ENCODE measurements around the gene SLC29A3.

SLC29A3 gene

DNA sequence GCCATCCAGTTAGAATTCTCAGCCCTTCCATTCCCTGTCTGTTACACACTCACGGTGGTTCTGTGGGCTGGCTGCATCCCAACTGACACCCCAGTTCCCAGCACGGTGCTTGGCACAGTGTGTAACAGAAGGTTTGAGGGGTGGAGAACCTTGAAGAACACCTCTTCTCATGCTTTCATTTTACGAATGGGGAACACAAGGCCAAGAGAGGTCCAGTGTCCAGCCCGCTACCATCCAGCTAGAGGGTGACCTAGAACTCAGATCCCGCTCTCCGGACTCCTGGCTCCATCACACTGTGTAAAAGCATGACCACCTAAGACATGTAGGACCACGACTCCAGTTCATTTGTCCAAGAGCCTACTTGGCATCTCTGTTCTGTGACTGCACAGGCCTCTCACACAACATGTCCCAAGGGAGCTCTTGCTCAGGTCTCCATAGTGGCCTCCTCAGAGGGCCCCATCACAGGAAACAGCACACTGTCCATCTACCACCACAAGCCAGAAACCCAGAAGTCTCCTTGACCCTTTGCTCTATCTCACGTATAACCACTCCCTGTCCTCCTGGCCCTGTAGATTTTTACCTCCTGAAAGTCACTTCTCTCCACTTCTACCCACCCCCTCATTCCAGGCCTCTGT is 74.9 kb downstream of the SLC29A3 start:
- no peaks in the 10 kb centered on the region for H3K36me3 ChIP-seq (ENCODE audit: insufficient read depth, low read length)
- H3K27ac ChIP-seq (ENCODE audit: low read depth, low read length) = no peak overlapping the region
- peaks cover 14% of the 10 kb centered on the region; the same call in 1 of the 2 replicates for H3K4me1 ChIP-seq (ENCODE audit: insufficient read depth, low read length)
- H3K27me3 ChIP-seq (ENCODE audit: insufficient read depth, low read length) = peaks cover 55% of the 10 kb centered on the region
- H3K9ac ChIP-seq (ENCODE audit: low read depth, low read length) = no peak overlapping the region
- no peaks in the 10 kb centered on the region for H3K9me3 ChIP-seq (ENCODE audit: insufficient read depth, low read depth, low read length)
- H3K4me3 ChIP-seq (ENCODE audit: low read length) = no peak overlapping the region
- 91% methylated on average over 8 of the region's 8 CpGs for WGBS

DNA sequence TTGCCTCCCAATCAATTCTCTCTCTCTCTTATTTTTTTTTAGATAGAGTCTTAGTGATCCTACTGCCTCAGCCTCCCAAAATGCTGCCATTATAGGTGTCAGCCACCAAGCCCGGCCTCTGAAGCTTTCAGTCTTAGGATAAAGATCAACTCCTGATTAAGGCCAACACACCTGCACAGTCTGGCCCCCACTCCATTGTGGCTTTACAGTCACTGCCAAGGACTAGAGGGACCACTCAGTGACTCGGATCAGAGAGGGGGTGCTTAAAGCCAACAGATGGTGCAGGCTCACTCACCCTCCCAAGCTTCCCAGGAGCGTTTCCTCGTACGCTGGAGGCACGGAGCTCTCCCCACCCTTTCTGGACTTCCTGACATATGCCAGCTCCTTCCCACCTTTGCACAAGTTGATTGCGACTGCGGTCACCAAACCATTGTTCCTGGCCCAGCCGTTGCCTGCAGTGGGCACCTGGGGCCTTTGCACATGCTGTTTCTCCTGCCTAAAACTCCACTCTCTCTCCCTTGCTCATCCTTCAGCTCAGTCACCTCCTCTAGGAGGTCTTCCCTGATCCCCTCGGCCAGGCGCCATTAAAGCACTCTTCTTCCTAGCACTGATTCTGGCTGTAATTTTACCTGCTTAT is 76.0 kb downstream of the SLC29A3 start:
- H3K9me3 ChIP-seq (ENCODE audit: insufficient read depth, low read depth, low read length) = no peaks in the 10 kb centered on the region
- no peak overlapping the region for H3K27ac ChIP-seq (ENCODE audit: low read depth, low read length)
- no peaks in the 10 kb centered on the region for H3K36me3 ChIP-seq (ENCODE audit: insufficient read depth, low read length)
- peaks cover 66% of the 10 kb centered on the region for H3K27me3 ChIP-seq (ENCODE audit: insufficient read depth, low read length)
- 90% methylated on average over 11 of the region's 11 CpGs for WGBS
- no peak overlapping the region for H3K9ac ChIP-seq (ENCODE audit: low read depth, low read length)
- H3K4me3 ChIP-seq (ENCODE audit: low read length) = no peak overlapping the region
- H3K4me1 ChIP-seq (ENCODE audit: insufficient read depth, low read length) = peaks cover 14% of the 10 kb centered on the region; the same call in 1 of the 2 replicates

- no peaks in the 10 kb centered on the region for H3K36me3 ChIP-seq (ENCODE audit: insufficient read depth, low read length)
- WGBS = 87% methylated on average over 4 of the region's 4 CpGs
- peaks cover 70% of the 10 kb centered on the region for H3K27me3 ChIP-seq (ENCODE audit: insufficient read depth, low read length)
- H3K4me1 ChIP-seq (ENCODE audit: insufficient read depth, low read length) = peaks cover 11% of the 10 kb centered on the region; the same call in 1 of the 2 replicates
- H3K9me3 ChIP-seq (ENCODE audit: insufficient read depth, low read depth, low read length) = no peaks in the 10 kb centered on the region
- no peak overlapping the region for H3K4me3 ChIP-seq (ENCODE audit: low read length)
- H3K9ac ChIP-seq (ENCODE audit: low read depth, low read length) = no peak overlapping the region
- no peak overlapping the region for H3K27ac ChIP-seq (ENCODE audit: low read depth, low read length)
Measured at GRCh38 chr10:71395621-71396020, 76.6 kb downstream of the SLC29A3 start.

GRCh38 chr10:71396084-71396710 is 77.1 kb downstream of the SLC29A3 start:
- H3K9me3 ChIP-seq (ENCODE audit: insufficient read depth, low read depth, low read length) = no peaks in the 10 kb centered on the region
- no peak overlapping the region for H3K27ac ChIP-seq (ENCODE audit: low read depth, low read length)
- peaks cover 8% of the 10 kb centered on the region; the same call in 1 of the 2 replicates for H3K4me1 ChIP-seq (ENCODE audit: insufficient read depth, low read length)
- no peaks in the 10 kb centered on the region for H3K36me3 ChIP-seq (ENCODE audit: insufficient read depth, low read length)
- H3K4me3 ChIP-seq (ENCODE audit: low read length) = peak overlapping the region; percentile 70
- 7% methylated on average over 46 of the region's 46 CpGs for WGBS
- peak overlapping the region; percentile 54; the same call in 1 of the 2 replicates for H3K9ac ChIP-seq (ENCODE audit: low read depth, low read length)
- peaks cover 76% of the 10 kb centered on the region for H3K27me3 ChIP-seq (ENCODE audit: insufficient read depth, low read length)

- no peaks in the 10 kb centered on the region for H3K9me3 ChIP-seq (ENCODE audit: insufficient read depth, low read depth, low read length)
- peaks cover 80% of the 10 kb centered on the region for H3K27me3 ChIP-seq (ENCODE audit: insufficient read depth, low read length)
- H3K4me3 ChIP-seq (ENCODE audit: low read length) = peak within 1 kb of the TSS; percentile 70
- H3K27ac ChIP-seq (ENCODE audit: low read depth, low read length) = no peak within 1 kb of the TSS
- peaks cover 8% of the 10 kb centered on the region; the same call in 1 of the 2 replicates for H3K4me1 ChIP-seq (ENCODE audit: insufficient read depth, low read length)
- H3K9ac ChIP-seq (ENCODE audit: low read depth, low read length) = peak within 1 kb of the TSS; percentile 54
- WGBS = 1% methylated on average over 75 of the region's 91 CpGs
- H3K36me3 ChIP-seq (ENCODE audit: insufficient read depth, low read length) = no peaks in the 10 kb centered on the region
Measured at GRCh38 chr10:71396711-71397295, 77.7 kb downstream of the SLC29A3 start, which contains the start of gene CDH23. Gene CDH23 (plus strand): TSS chr10:71396920. CDS start chr10:71439832, 42,912 bp downstream.

DNA sequence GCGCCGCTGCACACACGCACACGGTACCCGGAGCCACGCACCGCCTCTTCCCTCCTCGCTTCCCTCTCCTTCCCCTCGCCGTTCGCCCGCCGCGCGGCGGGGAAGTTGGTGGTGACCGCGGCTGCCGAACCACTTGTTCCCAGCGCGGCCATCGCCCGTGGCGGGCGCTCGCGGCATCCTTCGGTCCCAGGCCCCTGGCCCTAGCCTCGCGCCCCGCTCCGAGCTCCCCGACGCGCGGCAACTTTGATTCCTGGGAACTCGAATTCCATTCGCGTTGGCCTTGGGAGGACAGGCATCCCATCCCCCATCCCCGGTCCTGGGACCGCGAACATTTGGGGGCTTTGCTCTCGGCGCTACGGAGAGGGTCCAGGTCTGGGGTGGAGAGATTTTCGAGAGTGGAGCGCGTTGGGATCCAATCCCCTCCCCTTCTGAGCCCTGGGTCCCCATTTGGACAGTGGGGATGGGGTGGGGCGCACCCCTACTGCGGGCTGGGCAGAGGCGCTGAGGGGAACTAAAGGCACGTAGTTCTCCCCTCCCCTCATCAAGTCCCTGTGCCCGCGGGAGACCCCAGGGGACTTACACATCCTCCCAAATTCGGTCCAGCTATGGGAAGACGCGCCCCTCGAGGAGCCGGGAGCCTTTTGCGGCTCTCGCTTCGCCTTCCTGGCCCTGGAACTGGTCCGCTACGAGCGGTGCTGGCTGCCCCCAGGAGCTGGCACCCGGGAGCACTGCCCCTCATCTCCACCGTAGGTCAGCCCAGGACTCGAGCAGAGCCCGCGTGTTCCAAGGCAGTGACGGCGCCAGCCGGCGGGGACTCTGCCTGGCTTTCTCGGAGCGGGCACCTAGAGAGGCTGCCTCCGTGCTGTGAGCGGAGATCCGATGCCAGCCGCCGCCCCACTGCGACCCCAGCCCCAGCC is 78.5 kb downstream of the SLC29A3 start:
- Histone ChIP-seq H3K27ac (ENCODE audit: low read depth, low read length) (no peak overlapping the region), H3K27me3 (ENCODE audit: insufficient read depth, low read length) (peaks cover 76% of the 10 kb centered on the region), H3K4me1 (ENCODE audit: insufficient read depth, low read length) (peaks cover 8% of the 10 kb centered on the region; the same call in 1 of the 2 replicates), H3K9me3 (ENCODE audit: insufficient read depth, low read depth, low read length) (no peaks in the 10 kb centered on the region), H3K36me3 (ENCODE audit: insufficient read depth, low read length) (no peaks in the 10 kb centered on the region), H3K9ac (ENCODE audit: low read depth, low read length) (peak overlapping the region; percentile 7; the same call in 1 of the 2 replicates), H3K4me3 (ENCODE audit: low read length) (peak overlapping the region; percentile 54)
- WGBS = 2% methylated on average over 82 of the region's 82 CpGs

DNA sequence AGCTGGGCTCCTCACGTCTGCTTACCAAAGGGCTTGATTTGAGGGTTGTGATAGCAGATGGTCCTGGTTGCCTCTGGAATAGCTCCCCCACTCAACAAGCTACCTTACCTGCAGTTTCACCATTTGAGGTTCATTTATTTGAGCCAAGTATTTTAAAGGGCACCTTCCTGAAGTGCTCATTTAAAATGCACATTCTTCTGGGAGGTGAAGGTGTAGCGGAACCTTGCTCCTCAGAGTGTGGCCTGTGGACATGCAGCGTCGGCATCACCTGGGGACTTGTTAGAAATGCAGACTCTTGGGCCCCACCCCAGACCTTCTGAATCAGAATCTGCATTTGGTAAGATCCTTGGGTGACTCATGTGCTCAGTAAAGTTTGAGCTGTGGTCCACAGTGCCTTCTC is 79.9 kb downstream of the SLC29A3 start:
- Histone ChIP-seq H3K27me3 (ENCODE audit: insufficient read depth, low read length) (peaks cover 67% of the 10 kb centered on the region), H3K4me1 (ENCODE audit: insufficient read depth, low read length) (peaks cover 8% of the 10 kb centered on the region; the same call in 1 of the 2 replicates), H3K4me3 (ENCODE audit: low read length) (no peak overlapping the region), H3K36me3 (ENCODE audit: insufficient read depth, low read length) (no peaks in the 10 kb centered on the region), H3K27ac (ENCODE audit: low read depth, low read length) (no peak overlapping the region), H3K9ac (ENCODE audit: low read depth, low read length) (no peak overlapping the region), H3K9me3 (ENCODE audit: insufficient read depth, low read depth, low read length) (no peaks in the 10 kb centered on the region)
- WGBS = 51% methylated on average over 3 of the region's 4 CpGs

DNA sequence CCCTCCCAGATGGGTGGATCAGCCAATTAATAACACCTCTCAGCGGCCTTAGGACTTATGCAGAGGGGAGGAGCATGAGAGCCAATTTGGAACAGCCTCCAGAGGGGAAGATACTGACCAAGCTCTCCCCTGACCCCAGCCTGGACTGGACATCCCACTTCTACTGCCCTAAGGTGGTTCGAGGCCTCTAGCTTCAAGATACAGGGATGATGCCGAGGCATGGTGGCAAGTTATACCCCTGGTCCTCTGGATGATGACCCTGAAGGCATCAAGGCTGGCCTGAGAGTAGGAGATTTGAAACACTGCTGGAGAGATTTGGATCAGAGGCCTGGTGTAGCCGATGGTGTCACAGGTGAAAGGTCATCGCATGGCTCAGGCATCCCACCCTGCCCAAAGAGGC is 80.9 kb downstream of the SLC29A3 start:
- no peaks in the 10 kb centered on the region for H3K36me3 ChIP-seq (ENCODE audit: insufficient read depth, low read length)
- no peaks in the 10 kb centered on the region for H3K9me3 ChIP-seq (ENCODE audit: insufficient read depth, low read depth, low read length)
- peaks cover 8% of the 10 kb centered on the region; the same call in 1 of the 2 replicates for H3K4me1 ChIP-seq (ENCODE audit: insufficient read depth, low read length)
- H3K4me3 ChIP-seq (ENCODE audit: low read length) = no peak overlapping the region
- H3K27ac ChIP-seq (ENCODE audit: low read depth, low read length) = no peak overlapping the region
- 88% methylated on average over 5 of the region's 5 CpGs for WGBS
- no peak overlapping the region for H3K9ac ChIP-seq (ENCODE audit: low read depth, low read length)
- H3K27me3 ChIP-seq (ENCODE audit: insufficient read depth, low read length) = peaks cover 64% of the 10 kb centered on the region

DNA sequence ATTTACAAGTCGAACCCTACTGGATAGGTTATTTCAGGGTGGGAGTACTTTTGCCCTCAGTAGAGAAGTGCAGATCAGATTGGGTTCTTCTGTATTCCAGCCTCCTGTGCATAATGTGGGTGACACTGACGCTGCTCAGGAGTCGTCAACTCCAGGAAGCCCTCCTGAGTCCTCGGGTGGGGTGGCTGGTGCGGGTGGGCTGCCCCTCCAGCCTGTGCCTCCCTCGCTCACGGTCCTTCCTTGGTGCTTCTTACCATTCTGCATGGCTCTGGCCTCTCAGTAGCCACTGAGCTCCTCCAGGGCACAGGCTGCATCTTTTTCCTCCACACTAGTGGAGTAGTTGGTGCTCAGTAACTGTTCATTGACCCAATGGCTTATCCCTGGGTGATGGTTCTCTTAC is 82.0 kb downstream of the SLC29A3 start:
- H3K36me3 ChIP-seq (ENCODE audit: insufficient read depth, low read length) = no peaks in the 10 kb centered on the region
- H3K4me3 ChIP-seq (ENCODE audit: low read length) = no peak overlapping the region
- H3K4me1 ChIP-seq (ENCODE audit: insufficient read depth, low read length) = peaks cover 4% of the 10 kb centered on the region; the same call in 1 of the 2 replicates
- no peak overlapping the region for H3K27ac ChIP-seq (ENCODE audit: low read depth, low read length)
- H3K9me3 ChIP-seq (ENCODE audit: insufficient read depth, low read depth, low read length) = no peaks in the 10 kb centered on the region
- no peak overlapping the region for H3K9ac ChIP-seq (ENCODE audit: low read depth, low read length)
- WGBS = 95% methylated on average over 7 of the region's 7 CpGs
- H3K27me3 ChIP-seq (ENCODE audit: insufficient read depth, low read length) = peaks cover 52% of the 10 kb centered on the region

- no peak overlapping the region for H3K9ac ChIP-seq (ENCODE audit: low read depth, low read length)
- no peak overlapping the region for H3K4me3 ChIP-seq (ENCODE audit: low read length)
- no peak overlapping the region for H3K27ac ChIP-seq (ENCODE audit: low read depth, low read length)
- no peaks in the 10 kb centered on the region for H3K9me3 ChIP-seq (ENCODE audit: insufficient read depth, low read depth, low read length)
- peaks cover 46% of the 10 kb centered on the region for H3K27me3 ChIP-seq (ENCODE audit: insufficient read depth, low read length)
- H3K36me3 ChIP-seq (ENCODE audit: insufficient read depth, low read length) = no peaks in the 10 kb centered on the region
- H3K4me1 ChIP-seq (ENCODE audit: insufficient read depth, low read length) = peaks cover 3% of the 10 kb centered on the region; the same call in 1 of the 2 replicates
- WGBS = 89% methylated on average over 7 of the region's 7 CpGs
Measured at GRCh38 chr10:71402005-71402404, 82.9 kb downstream of the SLC29A3 start.
